Mesenchymal stem cell (in vitro differentiated cells and primary cell): ENCODE results near the gene CD9.

ENCODE experiments used
- DNase-seq: peaks from one replicate; pipeline ENCODE4 v3.0.0-alpha.2; 2013
- H2AFZ ChIP-seq: one replicate; pipeline ENCODE4 v1.6.1; 2013; ENCODE audit warnings: low read depth, mild to moderate bottlenecking, control low read depth, inconsistent platforms, low read length, moderate library complexity
- H2AK5ac ChIP-seq: 2 replicates; pipeline ENCODE4 v1.6.1; 2013; ENCODE audit warnings: low read length, moderate library complexity, mild to moderate bottlenecking, inconsistent platforms; ENCODE audit not compliant: severe bottlenecking
- H2BK120ac ChIP-seq: one replicate; pipeline ENCODE4 v1.6.1; 2013; ENCODE audit warnings: low read depth, mild to moderate bottlenecking, inconsistent platforms, low read length, moderate library complexity
- H2BK12ac ChIP-seq, 2 experiments: one replicate each; pipeline ENCODE4 v1.6.1; 2013; ENCODE audit warnings: inconsistent platforms in 2 of 2, low read length in 2 of 2, mild to moderate bottlenecking in 2 of 2, moderate library complexity in 2 of 2, control low read depth in 1 of 2
- H2BK15ac ChIP-seq: one replicate; pipeline ENCODE4 v1.6.1; 2013; ENCODE audit warnings: mild to moderate bottlenecking, low read depth, inconsistent platforms; ENCODE audit not compliant: poor library complexity, severe bottlenecking
- H2BK5ac ChIP-seq: 2 replicates; pipeline ENCODE4 v1.6.1; 2013; ENCODE audit warnings: low read depth, mild to moderate bottlenecking, low read length, control low read depth, inconsistent platforms; ENCODE audit not compliant: poor library complexity, severe bottlenecking
- H3K14ac ChIP-seq, 2 experiments: one replicate each; pipeline ENCODE4 v1.6.1; 2013; ENCODE audit warnings: inconsistent platforms in 2 of 2, low read length in 2 of 2, control low read depth in 1 of 2, mild to moderate bottlenecking in 1 of 2, moderate library complexity in 1 of 2
- H3K18ac ChIP-seq, 2 experiments: one replicate each; pipeline ENCODE4 v1.6.1; 2013; ENCODE audit warnings: inconsistent platforms in 2 of 2, low read length in 2 of 2, control low read depth in 1 of 2, low read depth in 1 of 2, mild to moderate bottlenecking in 1 of 2
- H3K23ac ChIP-seq, 2 experiments: one replicate each; pipeline ENCODE4 v1.6.1; 2013; ENCODE audit warnings: inconsistent platforms in 2 of 2, low read length in 2 of 2, mild to moderate bottlenecking in 2 of 2, moderate library complexity in 2 of 2, control low read depth in 1 of 2
- H3K27ac ChIP-seq: 2 replicates; pipeline ENCODE4 v1.5.1; 2013; ENCODE audit warnings: mild to moderate bottlenecking, moderate library complexity, low read length, control low read depth, inconsistent platforms; ENCODE audit not compliant: poor library complexity, severe bottlenecking
- H3K27me3 ChIP-seq, 2 experiments: 2 replicates each; pipeline versions ENCODE4 v1.6.1 to v1.7.0; 2013; ENCODE audit warnings: low read length in 2 of 2, mild to moderate bottlenecking in 2 of 2, moderate library complexity in 2 of 2, control low read depth in 1 of 2, inconsistent platforms in 1 of 2; ENCODE audit not compliant: control insufficient read depth in 1 of 2, insufficient read depth in 1 of 2
- H3K36me3 ChIP-seq, 2 experiments: 2 replicates each; pipeline versions ENCODE4 v1.6.1 to v1.7.0; 2013; ENCODE audit warnings: low read length in 2 of 2, control low read depth in 1 of 2, inconsistent platforms in 1 of 2, low read depth in 1 of 2, mild to moderate bottlenecking in 1 of 2; ENCODE audit not compliant: insufficient read depth in 2 of 2, control insufficient read depth in 1 of 2
- H3K4ac ChIP-seq, 2 experiments: one replicate each; pipeline ENCODE4 v1.6.1; 2013; ENCODE audit warnings: inconsistent platforms in 2 of 2, low read length in 2 of 2, mild to moderate bottlenecking in 2 of 2, moderate library complexity in 2 of 2, control low read depth in 1 of 2, low read depth in 1 of 2
- H3K4me1 ChIP-seq: 2 replicates; pipeline ENCODE4 v1.6.1; 2013; ENCODE audit warnings: low read depth, low read length, control low read depth; ENCODE audit not compliant: control insufficient read depth, insufficient read depth
- H3K4me2 ChIP-seq: 2 replicates; pipeline ENCODE4 v1.6.1; 2013; ENCODE audit warnings: low read length, mild to moderate bottlenecking, inconsistent platforms; ENCODE audit not compliant: poor library complexity, severe bottlenecking
- H3K4me3 ChIP-seq, 2 experiments: 2 replicates each; pipeline versions ENCODE4 v1.5.1 to v1.7.0; 2013; ENCODE audit warnings: low read length in 2 of 2, mild to moderate bottlenecking in 2 of 2, control low read depth in 1 of 2, low read depth in 1 of 2; ENCODE audit not compliant: insufficient read depth in 1 of 2
- H3K79me1 ChIP-seq: replicated peaks from 2 replicates; pipeline ENCODE4 v1.6.1; 2013; ENCODE audit warnings: mild to moderate bottlenecking, control low read depth, low read length, inconsistent platforms; ENCODE audit not compliant: poor library complexity, severe bottlenecking
- H3K9ac ChIP-seq: 2 replicates; pipeline ENCODE4 v1.7.0; 2013; ENCODE audit warnings: mild to moderate bottlenecking, low read length, moderate library complexity
- H3K9me3 ChIP-seq: 2 replicates; pipeline ENCODE4 v1.7.0; 2013; ENCODE audit warnings: mild to moderate bottlenecking, low read length; ENCODE audit not compliant: control insufficient read depth
- H4K8ac ChIP-seq: one replicate; pipeline ENCODE4 v1.6.1; 2013; ENCODE audit warnings: inconsistent platforms, mild to moderate bottlenecking, low read length, moderate library complexity
- H4K91ac ChIP-seq: one replicate; pipeline ENCODE4 v1.6.1; 2013; ENCODE audit warnings: mild to moderate bottlenecking, low read length, inconsistent platforms
- WGBS: methylation state at CpG from one replicate; pipeline ENCODE4 v1.1.7; 2013; ENCODE audit warnings: mixed read lengths; 5-methylcytosine and 5-hydroxymethylcytosine counted together

CD9 gene

GRCh38 chr12:6233121-6233971, 33.1 kb downstream of the CD9 start:
- Histone ChIP-seq H3K4ac (no peak overlapping the region), H3K18ac (no peak overlapping the region), H2BK15ac (peak overlapping the region; percentile 26), H3K27me3 (no peaks in the 10 kb centered on the region), H3K36me3 (peaks cover 20 to 61% of the 10 kb centered on the region in 2 experiments), H2AFZ (no peak overlapping the region), H4K91ac (no peak overlapping the region), H3K4me1 (peaks cover 18% of the 10 kb centered on the region), H3K14ac (no peak overlapping the region), H3K4me2 (no peak overlapping the region), H3K9me3 (no peaks in the 10 kb centered on the region), H3K79me1 (no peaks in the 10 kb centered on the region), H3K23ac (peak overlapping the region in 1 of 2 experiments; percentile 70), H3K4me3 (no peak overlapping the region), H2BK5ac (no peak overlapping the region), H2BK12ac (peak overlapping the region in 1 of 2 experiments; percentile 2), H3K9ac (no peak overlapping the region), H2BK120ac (no peak overlapping the region), H3K27ac (no peak overlapping the region), H2AK5ac (no peak overlapping the region), H4K8ac (no peak overlapping the region)
- WGBS, result 93% methylated on average over 15 of the region's 15 CpGs
- DNase-seq, result no peak

GRCh38 chr12:6234214-6234613, 34.0 kb downstream of the CD9 start:
- Histone ChIP-seq H2BK120ac (no peak overlapping the region), H3K23ac (no peak overlapping the region), H3K27ac (no peak overlapping the region), H3K9ac (peak overlapping the region; percentile 10), H3K79me1 (no peaks in the 10 kb centered on the region), H3K4ac (no peak overlapping the region), H3K9me3 (no peaks in the 10 kb centered on the region), H3K4me3 (no peak overlapping the region), H3K14ac (no peak overlapping the region), H3K18ac (no peak overlapping the region), H3K27me3 (no peaks in the 10 kb centered on the region), H3K36me3 (peaks cover 20 to 69% of the 10 kb centered on the region in 2 experiments), H2BK15ac (no peak overlapping the region), H2AK5ac (no peak overlapping the region), H2BK12ac (peak overlapping the region in 1 of 2 experiments; percentile 61), H2BK5ac (no peak overlapping the region), H3K4me2 (no peak overlapping the region), H2AFZ (no peak overlapping the region), H4K8ac (no peak overlapping the region), H4K91ac (no peak overlapping the region), H3K4me1 (peaks cover 14% of the 10 kb centered on the region)
- no peak for DNase-seq
- WGBS, result 70% methylated on average over 2 of the region's 3 CpGs

GRCh38 chr12:6234906-6235305, 34.7 kb downstream of the CD9 start:
- H3K27ac ChIP-seq, result no peak overlapping the region
- no peaks in the 10 kb centered on the region for H3K9me3 ChIP-seq
- no peak overlapping the region for H2AK5ac ChIP-seq
- no peak for DNase-seq
- H3K18ac ChIP-seq, result no peak overlapping the region
- H3K36me3 ChIP-seq, result peaks cover 20 to 75% of the 10 kb centered on the region in 2 experiments
- H3K4ac ChIP-seq, result no peak overlapping the region
- 90% methylated on average over 7 of the region's 7 CpGs for WGBS
- no peak overlapping the region for H3K4me3 ChIP-seq
- H3K79me1 ChIP-seq, result no peaks in the 10 kb centered on the region
- H3K27me3 ChIP-seq, result no peaks in the 10 kb centered on the region
- no peak overlapping the region for H2AFZ ChIP-seq
- H4K8ac ChIP-seq, result no peak overlapping the region
- no peak overlapping the region for H3K23ac ChIP-seq
- H2BK120ac ChIP-seq, result no peak overlapping the region
- no peak overlapping the region for H3K4me2 ChIP-seq
- no peak overlapping the region for H2BK15ac ChIP-seq
- no peak overlapping the region for H2BK5ac ChIP-seq
- H4K91ac ChIP-seq, result no peak overlapping the region
- no peak overlapping the region for H3K14ac ChIP-seq
- no peak overlapping the region for H2BK12ac ChIP-seq
- H3K4me1 ChIP-seq, result peaks cover 10% of the 10 kb centered on the region
- no peak overlapping the region for H3K9ac ChIP-seq

GRCh38 chr12:6235499-6235898, 35.3 kb downstream of the CD9 start:
- no peak overlapping the region for H4K91ac ChIP-seq
- H2BK15ac ChIP-seq, result no peak overlapping the region
- no peak overlapping the region for H2BK120ac ChIP-seq
- no peak for DNase-seq
- no peaks in the 10 kb centered on the region for H3K9me3 ChIP-seq
- H2BK5ac ChIP-seq, result no peak overlapping the region
- no peaks in the 10 kb centered on the region for H3K79me1 ChIP-seq
- no peak overlapping the region for H2BK12ac ChIP-seq
- H3K4me3 ChIP-seq, result no peak overlapping the region
- H3K36me3 ChIP-seq, result peaks cover 20 to 75% of the 10 kb centered on the region in 2 experiments
- no peak overlapping the region for H3K14ac ChIP-seq
- no peak overlapping the region for H3K4me2 ChIP-seq
- peaks cover 6% of the 10 kb centered on the region for H3K4me1 ChIP-seq
- no peak overlapping the region for H2AFZ ChIP-seq
- no peak overlapping the region for H3K18ac ChIP-seq
- no peak overlapping the region for H4K8ac ChIP-seq
- H3K27ac ChIP-seq, result no peak overlapping the region
- H3K23ac ChIP-seq, result no peak overlapping the region
- no peak overlapping the region for H3K9ac ChIP-seq
- WGBS, result 63% methylated on average over 9 of the region's 9 CpGs
- no peak overlapping the region for H3K4ac ChIP-seq
- no peak overlapping the region for H2AK5ac ChIP-seq
- H3K27me3 ChIP-seq, result no peaks in the 10 kb centered on the region
